HG02938 (cell line): ENCODE data around the gene ARAF.

ENCODE experiments used
- ATAC-seq: cut with Tn5 transposase; IDR thresholded peaks from one replicate; pipeline ENCODE4 v1.9.1; 2021; ENCODE audit warnings: mild to moderate bottlenecking, moderate library complexity; ENCODE audit not compliant: unreplicated experiment

Gene ARAF

GRCh38 chrX:47618923-47619485, 58.0 kb downstream of the ARAF start:
- no peak for ATAC-seq

- peak; percentile 62 for ATAC-seq
These were observed 58.7 kb downstream of the ARAF start, which contains the start of gene SYN1 for GRCh38 chrX:47619486-47620302. Gene SYN1, minus strand, starts transcription at chrX:47619857. Its CDS starts 129 bp downstream, at chrX:47619728.

- no peak for ATAC-seq
These were observed 59.3 kb downstream of the ARAF start for GRCh38 chrX:47620303-47620685.
